Epithelial cell of esophagus (primary cell): ENCODE results near the gene MUC21.
"Not testable (repeated sequence)": the region's sequence is repeated elsewhere in the genome, so short reads cannot be mapped to it uniquely, and the experiment has no call there.

Experiments used
- DNase-seq: peaks from one replicate; pipeline ENCODE4 v3.0.0; 2010; ENCODE audit warnings: low read depth
- H3K4me3 ChIP-seq: 2 replicates; pipeline ENCODE4 v1.5.1; 2011; ENCODE audit warnings: mild to moderate bottlenecking, low read length, control low read depth
- CTCF ChIP-seq: IDR thresholded peaks from 2 replicates; pipeline ENCODE4 v1.5.1; 2011; ENCODE audit warnings: low read depth, mild to moderate bottlenecking, low read length, control low read depth, inconsistent platforms; ENCODE audit not compliant: insufficient read depth; ENCODE audit errors: missing control alignments

Gene MUC21

DNA sequence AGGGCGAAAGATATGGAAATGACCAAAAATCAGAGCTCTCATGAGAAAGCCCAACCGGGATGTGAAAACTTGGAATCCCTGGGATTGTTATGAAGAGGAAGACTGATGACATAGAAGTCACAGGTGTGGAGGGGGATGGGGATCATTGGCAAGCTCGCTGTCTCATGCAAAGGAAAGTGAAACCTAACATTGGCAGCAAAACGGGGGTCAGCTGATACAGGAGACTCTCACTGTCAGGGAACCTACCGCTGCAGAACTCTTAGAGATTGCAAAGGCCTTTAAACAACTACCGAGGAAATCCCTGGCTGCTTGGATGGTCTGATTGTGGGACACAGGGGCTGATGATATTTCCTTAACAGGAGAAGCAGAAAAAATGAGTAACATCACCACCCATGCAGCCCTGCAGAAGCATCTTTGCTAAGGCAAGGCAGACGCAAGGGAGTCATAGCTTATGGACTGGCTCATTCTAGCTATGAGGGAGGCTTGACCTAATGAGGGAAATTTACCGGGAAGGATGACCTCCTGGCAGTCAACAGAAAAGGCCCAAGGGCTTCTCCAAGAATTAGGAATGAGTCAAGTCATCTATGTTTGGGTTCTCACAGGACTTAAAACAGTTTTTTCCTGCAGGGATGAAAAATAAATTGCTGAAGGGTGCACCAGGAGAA lies 7.0 kb downstream of the MUC21 start:
- no peak for DNase-seq
- TF ChIP-seq CTCF = no peak
- H3K4me3 ChIP-seq = no peak overlapping the region

DNA sequence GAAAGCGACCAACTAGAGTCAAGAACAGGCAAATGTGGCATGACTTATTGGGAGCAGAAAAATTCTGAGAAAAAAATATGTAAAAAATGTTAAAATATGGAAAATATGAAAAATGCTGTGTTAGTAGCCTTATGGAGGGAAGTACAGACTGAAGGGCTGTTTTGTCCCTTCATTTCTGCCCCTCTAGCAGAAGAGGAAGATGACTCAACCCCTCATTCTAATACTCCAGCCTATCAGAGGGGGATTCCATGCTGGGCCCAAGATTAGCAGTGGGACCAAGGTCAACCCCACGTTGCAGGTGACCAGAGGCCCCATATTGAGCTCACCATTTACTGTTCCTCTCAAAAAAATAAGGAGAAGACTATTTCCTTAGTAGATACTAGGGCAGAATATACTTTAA lies 8.4 kb downstream of the MUC21 start:
- H3K4me3 ChIP-seq = no peak overlapping the region
- no peak for TF ChIP-seq CTCF
- no peak for DNase-seq

DNA sequence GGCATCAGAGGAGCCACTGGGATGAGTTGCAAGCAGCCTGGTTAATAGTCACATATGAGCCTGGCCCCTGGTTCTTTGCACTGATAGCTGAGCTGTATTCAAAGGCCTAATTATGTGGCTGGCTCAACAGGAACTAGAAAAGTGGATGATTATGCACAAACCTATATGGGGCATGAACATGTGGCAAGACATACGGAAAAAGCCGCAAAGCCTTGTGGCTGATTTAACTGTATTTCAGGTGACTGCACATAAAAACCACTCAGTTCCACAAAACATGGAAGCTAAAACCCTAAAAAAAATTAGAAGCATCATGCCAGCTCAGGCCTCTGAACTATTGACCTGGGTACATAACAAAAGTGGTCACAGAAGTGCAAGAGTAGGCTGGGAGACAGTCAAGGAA lies 13.8 kb downstream of the MUC21 start:
- DNase-seq = no peak
- TF ChIP-seq CTCF = no peak

GRCh38 chr6:30998785-30999184 lies 15.3 kb downstream of the MUC21 start:
- peak; percentile 78 for DNase-seq
- H3K4me3 ChIP-seq = no peak overlapping the region
- no peak for TF ChIP-seq CTCF

More for the DNA sequence above, 13.8 kb downstream of the MUC21 start:
- no peak overlapping the region for H3K4me3 ChIP-seq

GRCh38 chr6:31000067-31000860 lies 16.7 kb downstream of the MUC21 start:
- not testable (repeated sequence) for H3K4me3 ChIP-seq, DNase-seq

GRCh38 chr6:31001281-31001888 lies 17.9 kb downstream of the MUC21 start:
- no peak for TF ChIP-seq CTCF
- no peak overlapping the region for H3K4me3 ChIP-seq
- no peak for DNase-seq

GRCh38 chr6:31002471-31002870 lies 19.0 kb downstream of the MUC21 start:
- DNase-seq = peak; percentile 10
- no peak overlapping the region for H3K4me3 ChIP-seq
- TF ChIP-seq CTCF = no peak
